Prostate gland (tissue), 2 donors: ENCODE data around the gene ANKRD44.

ENCODE experiments used
- POLR2A ChIP-seq: fragments of 450-650 bp; IDR thresholded peaks from one replicate; pipeline ENCODE4 v1.6.1; 2016; ENCODE audit warnings: antibody characterized with exemption, mild to moderate bottlenecking
- POLR2AphosphoS5 ChIP-seq: sonication (generic); formaldehyde crosslinking; IDR thresholded peaks from one replicate; pipeline ENCODE4 v1.6.1; 2017; ENCODE audit warnings: antibody characterized with exemption
- TF ChIP-seq, protein P1 (sequence below), 4 experiments: fragments of 200-600 bp in 2 of 4; fragments of 450-650 bp in 2 of 4; sonication (generic) in 2 of 4; IDR thresholded peaks; 1 replicate in 3 of 4; 2 replicates in 1 of 4; pipeline ENCODE4 v1.5.1; 2016 to 2019; ENCODE audit warnings: antibody characterized with exemption in 4 of 4, mild to moderate bottlenecking in 2 of 4, moderate library complexity in 2 of 4

DNA sequence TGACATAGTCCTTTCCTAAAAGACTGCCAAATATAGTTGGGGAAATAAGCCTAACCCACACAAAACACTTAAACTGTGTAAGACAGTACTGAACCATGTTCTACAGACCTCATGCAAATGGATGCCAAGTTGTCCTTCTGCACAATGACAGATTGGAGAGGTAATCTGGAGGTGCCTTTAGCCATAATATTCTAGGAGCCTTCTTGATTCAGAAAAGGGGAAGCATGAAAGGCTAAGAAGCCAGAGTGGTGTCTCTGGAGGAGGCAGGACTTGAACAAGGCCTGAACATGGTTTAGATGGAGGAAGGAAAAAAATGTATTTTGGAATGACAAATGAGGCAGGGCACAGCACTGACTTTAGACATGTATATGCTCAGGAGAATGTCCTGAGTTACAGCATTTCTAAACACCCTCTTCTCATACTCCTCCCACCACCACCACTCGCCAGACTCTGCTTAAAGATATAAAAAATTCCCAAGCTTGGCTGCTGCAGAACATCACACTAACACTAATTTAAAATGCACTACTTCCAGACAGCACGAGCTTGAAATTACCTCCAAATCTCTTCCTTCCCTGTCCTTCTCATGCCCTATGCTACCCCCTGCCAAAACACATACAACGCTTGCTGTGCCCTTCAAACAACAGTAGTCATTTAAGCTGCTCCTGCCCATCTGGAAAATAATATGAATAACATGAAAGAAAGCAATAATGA lies 110.4 kb downstream of the ANKRD44 start:
- TF ChIP-seq, protein P1, sequence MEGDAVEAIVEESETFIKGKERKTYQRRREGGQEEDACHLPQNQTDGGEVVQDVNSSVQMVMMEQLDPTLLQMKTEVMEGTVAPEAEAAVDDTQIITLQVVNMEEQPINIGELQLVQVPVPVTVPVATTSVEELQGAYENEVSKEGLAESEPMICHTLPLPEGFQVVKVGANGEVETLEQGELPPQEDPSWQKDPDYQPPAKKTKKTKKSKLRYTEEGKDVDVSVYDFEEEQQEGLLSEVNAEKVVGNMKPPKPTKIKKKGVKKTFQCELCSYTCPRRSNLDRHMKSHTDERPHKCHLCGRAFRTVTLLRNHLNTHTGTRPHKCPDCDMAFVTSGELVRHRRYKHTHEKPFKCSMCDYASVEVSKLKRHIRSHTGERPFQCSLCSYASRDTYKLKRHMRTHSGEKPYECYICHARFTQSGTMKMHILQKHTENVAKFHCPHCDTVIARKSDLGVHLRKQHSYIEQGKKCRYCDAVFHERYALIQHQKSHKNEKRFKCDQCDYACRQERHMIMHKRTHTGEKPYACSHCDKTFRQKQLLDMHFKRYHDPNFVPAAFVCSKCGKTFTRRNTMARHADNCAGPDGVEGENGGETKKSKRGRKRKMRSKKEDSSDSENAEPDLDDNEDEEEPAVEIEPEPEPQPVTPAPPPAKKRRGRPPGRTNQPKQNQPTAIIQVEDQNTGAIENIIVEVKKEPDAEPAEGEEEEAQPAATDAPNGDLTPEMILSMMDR (IDR thresholded peaks at IDR 0.05) = no peak
- TF ChIP-seq POLR2A (no peak), POLR2AphosphoS5 (no peak)
